Heart left ventricle (tissue), 16 donors: ENCODE measurements around the gene KIF11. TPM values are rescaled to one million over a fixed set of nuclear protein-coding genes. Genes with fewer than 3 reads are reported as not detected.
"Not testable (repeated sequence)": the region's sequence is repeated elsewhere in the genome, so short reads cannot be mapped to it uniquely, and the experiment has no call there.

Experiments
- ATAC-seq, 4 donors: fragments of 200-7000 bp; cut with Tn5 transposase; one replicate each; pipeline ENCODE4 v1.9.1; 2020 to 2022; ENCODE audit warnings: moderate library complexity in 4 of 4, mild to moderate bottlenecking in 3 of 4, moderate number of reproducible peaks in 1 of 4
- DNase-seq, 5 donors: peaks; one replicate each; pipeline ENCODE4 v3.0.0-alpha.2; 2020
- H3K27ac ChIP-seq, 12 donors: fragments of 200-600 bp; sonication (generic) in 4 of 12; one replicate each; pipeline versions ENCODE4 v1.5.0 to v1.8.0; 2016 to 2022; ENCODE audit warnings: mild to moderate bottlenecking in 2 of 12
- H3K27me3 ChIP-seq, 9 donors: fragments of 200-600 bp; sonication (generic) in 2 of 9; one replicate each; pipeline versions ENCODE4 v1.5.1 to v1.8.0; 2016 to 2022; ENCODE audit warnings: mild to moderate bottlenecking in 3 of 9
- H3K36me3 ChIP-seq, 9 donors: fragments of 200-600 bp; sonication (generic) in 2 of 9; one replicate each; pipeline versions ENCODE4 v1.5.0 to v1.8.0; 2018 to 2022; ENCODE audit warnings: mild to moderate bottlenecking in 2 of 9
- H3K4me1 ChIP-seq, 12 donors: fragments of 200-600 bp; sonication (generic) in 4 of 12; one replicate each; pipeline versions ENCODE4 v1.5.0 to v1.8.0; 2016 to 2022; ENCODE audit warnings: mild to moderate bottlenecking in 3 of 12
- H3K4me3 ChIP-seq, 12 donors: fragments of 200-600 bp; sonication (generic) in 4 of 12; one replicate each; pipeline versions ENCODE4 v1.5.0 to v1.8.0; 2017 to 2022; ENCODE audit warnings: mild to moderate bottlenecking in 9 of 12, moderate library complexity in 4 of 12
- H3K9me3 ChIP-seq, 12 donors: fragments of 200-600 bp; sonication (generic) in 4 of 12; one replicate each; pipeline versions ENCODE4 v1.5.0 to v1.8.0; 2016 to 2022; ENCODE audit warnings: mild to moderate bottlenecking in 1 of 12
- POLR2A ChIP-seq, 2 donors: fragments of 450-650 bp; IDR thresholded peaks; one replicate each; pipeline ENCODE4 v1.6.1; 2017; ENCODE audit warnings: antibody characterized with exemption in 2 of 2, mild to moderate bottlenecking in 2 of 2, moderate library complexity in 2 of 2
- WGBS, 4 donors: extraction: QIAGEN DNeasy Blood & Tissue Kit in 2 of 4; methylation state at CpG; one replicate each; pipeline versions ENCODE4 v1.1.5 to v1.1.7; 2013 to 2018; 5-methylcytosine and 5-hydroxymethylcytosine counted together
- intact Hi-C, 10 donors: fragments of 100-400 bp; cut with DNase I; formaldehyde crosslinking; loops; one replicate each; pipeline versions ENCODE4 v1.11.1 to v1.14.2; 2022
- polyA plus RNA-seq, 2 donors: library from polyadenylated mRNA; stranded (reverse); fragments of 200-250 nt; gene quantifications; one replicate each; pipeline ENCODE4 v1.2.3, GENCODE V29; 2013
- total RNA-seq, 9 donors: library from RNA; depleted of rRNA in 2 of 9; stranded (reverse); fragments of >200 nt in 2 of 9; fragmentation: NEBNext Ultra II Directional in 3 of 9; extraction: Animal tissue kit (Norgen Biotek cat#: 25700) in 3 of 9; gene quantifications; one replicate each; pipeline versions ENCODE4 v1.1.0 to v1.2.4, GENCODE V29; 2016 to 2023
- TF ChIP-seq, protein P1 (sequence below), 12 donors: fragments of 200-600 bp; sonication (generic) in 4 of 12; IDR thresholded peaks; one replicate each; pipeline versions ENCODE4 v1.5.0 to v1.8.0; 2018 to 2022; ENCODE audit warnings: antibody characterized with exemption in 12 of 12, mild to moderate bottlenecking in 5 of 12
- donor health status: ischemic (EF 13 %, LVEDD 7.1; RV severe dilation, severe dysfunction).
- donor health status: healthy with polysubstance abuse.
- donor health status: DM: no; HTN: yes; CAD: no.
- donor health status: DM: no; HTN: no; CAD: no.
- donor health status: ischemic (EF 25% LVEDD 6.9; RV normal size, moderate dysfunction).
- donor health status: ischemic (EF 25% LVEDD 5.7; RV mildly dilated, moderate dysfunction).
- donor health status: healthy.
- donor health status: DM: yes; HTN: yes; CAD: no.
- donor health status: ischemic (EF 35%, LVEDD 5.7; RV mildly dilated, moderate dysfunction).
- donor health status: nonischemic (EF 11% LVEDD 7.7; RV severe dilation, severe dysfunction).
- donor health status: DM: yes; HTN: yes; CAD: no.
- donor health status: PGD.
- donor health status: ischemic (EF 29% LVEDD 5.4; RV normal size, mild dysfunction).
- donor health status: nonischemic (EF 23%, LVEDD 6.1; RV moderate dilation, normal function).

KIF11 gene
- total and polyA plus RNA-seq, 11 donors = 0.11 to 7.0 (median 0.75) TPM

DNA sequence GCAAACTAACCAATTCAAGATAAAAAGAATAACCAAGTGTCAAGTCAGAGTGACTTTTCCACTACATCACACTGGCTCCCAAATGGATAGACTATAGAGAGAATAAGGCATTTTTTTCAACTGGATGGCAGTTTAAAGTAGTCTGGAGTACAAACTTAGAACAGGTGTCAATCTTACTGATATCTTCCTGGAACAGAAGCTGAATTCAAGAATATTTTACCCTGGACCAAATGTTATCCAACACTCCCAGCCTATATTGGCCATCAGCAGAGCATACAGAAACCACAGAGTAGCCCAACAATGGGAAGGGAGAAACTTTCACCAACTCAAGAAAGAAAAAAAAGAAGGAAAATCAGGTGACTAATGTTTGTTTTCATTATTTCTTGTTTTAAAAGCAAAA lies 30.5 kb upstream of the KIF11 start:
- H3K27ac ChIP-seq = no peak overlapping the region
- intact Hi-C loops = no loop called here
- TF ChIP-seq POLR2A (IDR thresholded peaks at IDR 0.05) = no peak
- TF ChIP-seq, protein P1, sequence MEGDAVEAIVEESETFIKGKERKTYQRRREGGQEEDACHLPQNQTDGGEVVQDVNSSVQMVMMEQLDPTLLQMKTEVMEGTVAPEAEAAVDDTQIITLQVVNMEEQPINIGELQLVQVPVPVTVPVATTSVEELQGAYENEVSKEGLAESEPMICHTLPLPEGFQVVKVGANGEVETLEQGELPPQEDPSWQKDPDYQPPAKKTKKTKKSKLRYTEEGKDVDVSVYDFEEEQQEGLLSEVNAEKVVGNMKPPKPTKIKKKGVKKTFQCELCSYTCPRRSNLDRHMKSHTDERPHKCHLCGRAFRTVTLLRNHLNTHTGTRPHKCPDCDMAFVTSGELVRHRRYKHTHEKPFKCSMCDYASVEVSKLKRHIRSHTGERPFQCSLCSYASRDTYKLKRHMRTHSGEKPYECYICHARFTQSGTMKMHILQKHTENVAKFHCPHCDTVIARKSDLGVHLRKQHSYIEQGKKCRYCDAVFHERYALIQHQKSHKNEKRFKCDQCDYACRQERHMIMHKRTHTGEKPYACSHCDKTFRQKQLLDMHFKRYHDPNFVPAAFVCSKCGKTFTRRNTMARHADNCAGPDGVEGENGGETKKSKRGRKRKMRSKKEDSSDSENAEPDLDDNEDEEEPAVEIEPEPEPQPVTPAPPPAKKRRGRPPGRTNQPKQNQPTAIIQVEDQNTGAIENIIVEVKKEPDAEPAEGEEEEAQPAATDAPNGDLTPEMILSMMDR (IDR thresholded peaks at IDR 0.05) = no peak
- peaks cover 0 to 37% (median 27%) of the 10 kb centered on the region in 9 donors for H3K36me3 ChIP-seq
- H3K4me3 ChIP-seq = no peak overlapping the region
- H3K9me3 ChIP-seq = peaks cover 0 to 8% (median 0%) of the 10 kb centered on the region in 12 donors
- ATAC-seq (no peak), DNase-seq (no peak)
- peaks cover 0 to 4% (median 0%) of the 10 kb centered on the region in 12 donors for H3K4me1 ChIP-seq
- H3K27me3 ChIP-seq = no peaks in the 10 kb centered on the region

DNA sequence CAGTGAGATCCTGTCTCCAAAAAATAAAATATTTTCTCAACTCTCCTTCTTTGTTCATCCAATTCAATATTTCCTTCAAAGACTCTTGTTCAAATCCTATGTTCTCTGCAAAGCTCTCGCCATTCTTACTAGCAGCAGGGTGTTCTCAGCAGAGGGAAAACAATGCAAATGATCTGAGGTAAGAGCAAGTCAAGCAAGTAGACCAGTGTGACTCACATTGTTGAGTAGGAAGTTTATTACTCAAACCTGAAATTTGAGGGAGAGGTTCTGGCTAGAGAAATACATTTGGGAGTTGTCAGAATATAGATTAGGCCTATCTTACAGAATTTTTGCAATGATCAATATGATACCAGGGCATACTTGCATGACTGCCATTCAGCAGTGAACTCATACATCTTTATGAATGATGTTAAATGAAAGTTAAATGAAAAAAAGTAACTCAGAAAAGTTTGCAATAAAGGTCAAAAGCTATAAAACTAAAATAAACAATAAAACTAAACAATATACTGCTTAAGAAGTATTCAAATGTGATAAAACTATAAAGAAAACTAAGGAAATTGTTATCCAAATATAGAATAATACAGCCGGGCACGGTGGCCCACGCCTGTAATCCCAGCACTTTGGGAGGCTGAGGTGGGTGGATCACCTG lies 24.9 kb upstream of the KIF11 start:
- intact Hi-C loops = no loop called here

DNA sequence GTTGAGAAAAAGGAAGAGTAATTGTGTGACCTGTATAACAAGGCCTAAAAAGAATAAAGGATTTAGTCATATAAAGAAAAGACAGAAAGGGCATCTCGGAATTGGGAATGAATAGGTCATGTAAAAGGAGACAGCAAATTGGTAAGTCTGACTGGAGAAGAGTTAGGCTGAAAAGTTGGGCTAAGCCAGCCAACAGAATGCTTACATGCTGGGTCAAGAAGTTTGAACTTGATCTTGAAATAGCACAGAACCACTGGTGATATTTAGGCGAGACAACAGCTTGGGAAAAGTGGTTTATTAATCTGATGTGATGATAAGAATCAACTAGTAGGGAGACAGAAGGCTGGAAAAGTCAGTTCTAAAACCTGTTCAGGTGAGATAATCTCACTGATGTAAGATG lies 23.9 kb upstream of the KIF11 start:
- Histone ChIP-seq H3K4me3 (no peak overlapping the region), H3K27ac (no peak overlapping the region), H3K27me3 (no peaks in the 10 kb centered on the region), H3K36me3 (peaks cover 0 to 19% (median under 1%) of the 10 kb centered on the region in 9 donors), H3K4me1 (peaks cover 0 to 26% (median 17%) of the 10 kb centered on the region in 12 donors), H3K9me3 (no peaks in the 10 kb centered on the region)
- no peak for ATAC-seq
- no peak for DNase-seq
- 61 to 69% (median 62%) methylated on average over 2 of the region's 2 CpGs for WGBS, 4 donors
- TF ChIP-seq POLR2A (IDR thresholded peaks at IDR 0.05) = no peak
- TF ChIP-seq, protein P1 (IDR thresholded peaks at IDR 0.05) = no peak
- intact Hi-C loops = no loop called here

More for the DNA sequence above, 24.9 kb upstream of the KIF11 start:
- DNase-seq = no peak
- Histone ChIP-seq H3K4me3 (no peak overlapping the region), H3K9me3 (no peaks in the 10 kb centered on the region), H3K27ac (no peak overlapping the region), H3K27me3 (no peaks in the 10 kb centered on the region), H3K36me3 (peaks cover 0 to 22% (median 4%) of the 10 kb centered on the region in 9 donors), H3K4me1 (peaks cover 0 to 25% (median 17%) of the 10 kb centered on the region in 12 donors)
- no peak for ATAC-seq
- TF ChIP-seq POLR2A (IDR thresholded peaks at IDR 0.05) = no peak
- TF ChIP-seq, protein P1 (IDR thresholded peaks at IDR 0.05) = no peak
- WGBS, 4 donors = 88 to 96% (median 92%) methylated on average over 4 of the region's 4 CpGs

DNA sequence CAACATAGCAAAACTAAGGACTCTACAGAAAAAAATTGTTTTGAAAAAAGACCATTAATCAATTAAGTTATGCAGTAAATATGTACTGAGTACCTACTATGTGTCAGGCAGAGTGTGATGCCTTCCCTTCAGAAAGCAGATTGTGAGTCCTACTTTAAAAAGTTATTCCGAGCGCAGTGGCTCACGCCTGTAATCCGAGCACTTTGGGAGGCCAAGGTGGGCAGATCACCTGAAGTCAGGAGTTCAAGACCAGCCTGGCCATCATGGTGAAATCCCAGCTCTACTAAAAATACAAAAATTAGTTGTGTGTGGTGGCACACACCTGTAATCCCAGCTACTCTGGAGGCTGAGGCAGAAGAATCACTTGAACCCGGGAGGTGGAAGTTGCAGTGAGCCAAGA lies 23.3 kb upstream of the KIF11 start:
- H3K4me3 ChIP-seq, DNase-seq, H3K27ac ChIP-seq, ATAC-seq, H3K27me3 ChIP-seq, H3K9me3 ChIP-seq: not testable (repeated sequence)
- WGBS, 4 donors = 94 to 97% (median 96%) methylated on average over 5 of the region's 5 CpGs
- peaks cover 0 to 32% (median 18%) of the 10 kb centered on the region in 12 donors for H3K4me1 ChIP-seq
- H3K36me3 ChIP-seq = peaks cover 0 to 17% (median 0%) of the 10 kb centered on the region in 9 donors
- intact Hi-C loops = loop anchor here in 3 of 10 donors (5.0 to 10.0 kb wide), 2 partner anchors 52 to 315 kb away; no protein-coding TSS in a partner anchor
